Measurements from ENCODE around the gene KCNS1.

DNA sequence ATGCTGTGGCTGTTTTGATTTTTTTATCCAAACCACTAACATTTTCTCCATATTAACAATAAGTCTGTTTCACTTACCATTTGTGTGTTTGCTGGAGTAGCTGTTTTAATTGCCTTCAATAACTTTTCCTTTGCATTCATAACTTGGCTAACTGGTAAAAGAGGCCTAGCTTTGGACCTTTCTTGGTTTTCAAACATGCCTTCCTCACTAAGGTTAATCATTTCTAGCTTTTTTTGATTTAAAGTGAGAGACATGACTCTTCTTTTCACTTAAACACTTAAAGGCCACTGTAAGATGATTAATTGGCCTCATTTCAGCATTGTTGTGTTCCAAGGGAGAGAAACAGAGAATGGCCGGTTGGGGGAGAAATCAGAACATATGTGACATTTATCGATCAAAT lies 20.5 kb upstream of the KCNS1 start:
- TF ChIP-seq, protein P1, sequence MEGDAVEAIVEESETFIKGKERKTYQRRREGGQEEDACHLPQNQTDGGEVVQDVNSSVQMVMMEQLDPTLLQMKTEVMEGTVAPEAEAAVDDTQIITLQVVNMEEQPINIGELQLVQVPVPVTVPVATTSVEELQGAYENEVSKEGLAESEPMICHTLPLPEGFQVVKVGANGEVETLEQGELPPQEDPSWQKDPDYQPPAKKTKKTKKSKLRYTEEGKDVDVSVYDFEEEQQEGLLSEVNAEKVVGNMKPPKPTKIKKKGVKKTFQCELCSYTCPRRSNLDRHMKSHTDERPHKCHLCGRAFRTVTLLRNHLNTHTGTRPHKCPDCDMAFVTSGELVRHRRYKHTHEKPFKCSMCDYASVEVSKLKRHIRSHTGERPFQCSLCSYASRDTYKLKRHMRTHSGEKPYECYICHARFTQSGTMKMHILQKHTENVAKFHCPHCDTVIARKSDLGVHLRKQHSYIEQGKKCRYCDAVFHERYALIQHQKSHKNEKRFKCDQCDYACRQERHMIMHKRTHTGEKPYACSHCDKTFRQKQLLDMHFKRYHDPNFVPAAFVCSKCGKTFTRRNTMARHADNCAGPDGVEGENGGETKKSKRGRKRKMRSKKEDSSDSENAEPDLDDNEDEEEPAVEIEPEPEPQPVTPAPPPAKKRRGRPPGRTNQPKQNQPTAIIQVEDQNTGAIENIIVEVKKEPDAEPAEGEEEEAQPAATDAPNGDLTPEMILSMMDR (IDR thresholded peaks at IDR 0.05): no peak
- TF ChIP-seq, protein P2, sequence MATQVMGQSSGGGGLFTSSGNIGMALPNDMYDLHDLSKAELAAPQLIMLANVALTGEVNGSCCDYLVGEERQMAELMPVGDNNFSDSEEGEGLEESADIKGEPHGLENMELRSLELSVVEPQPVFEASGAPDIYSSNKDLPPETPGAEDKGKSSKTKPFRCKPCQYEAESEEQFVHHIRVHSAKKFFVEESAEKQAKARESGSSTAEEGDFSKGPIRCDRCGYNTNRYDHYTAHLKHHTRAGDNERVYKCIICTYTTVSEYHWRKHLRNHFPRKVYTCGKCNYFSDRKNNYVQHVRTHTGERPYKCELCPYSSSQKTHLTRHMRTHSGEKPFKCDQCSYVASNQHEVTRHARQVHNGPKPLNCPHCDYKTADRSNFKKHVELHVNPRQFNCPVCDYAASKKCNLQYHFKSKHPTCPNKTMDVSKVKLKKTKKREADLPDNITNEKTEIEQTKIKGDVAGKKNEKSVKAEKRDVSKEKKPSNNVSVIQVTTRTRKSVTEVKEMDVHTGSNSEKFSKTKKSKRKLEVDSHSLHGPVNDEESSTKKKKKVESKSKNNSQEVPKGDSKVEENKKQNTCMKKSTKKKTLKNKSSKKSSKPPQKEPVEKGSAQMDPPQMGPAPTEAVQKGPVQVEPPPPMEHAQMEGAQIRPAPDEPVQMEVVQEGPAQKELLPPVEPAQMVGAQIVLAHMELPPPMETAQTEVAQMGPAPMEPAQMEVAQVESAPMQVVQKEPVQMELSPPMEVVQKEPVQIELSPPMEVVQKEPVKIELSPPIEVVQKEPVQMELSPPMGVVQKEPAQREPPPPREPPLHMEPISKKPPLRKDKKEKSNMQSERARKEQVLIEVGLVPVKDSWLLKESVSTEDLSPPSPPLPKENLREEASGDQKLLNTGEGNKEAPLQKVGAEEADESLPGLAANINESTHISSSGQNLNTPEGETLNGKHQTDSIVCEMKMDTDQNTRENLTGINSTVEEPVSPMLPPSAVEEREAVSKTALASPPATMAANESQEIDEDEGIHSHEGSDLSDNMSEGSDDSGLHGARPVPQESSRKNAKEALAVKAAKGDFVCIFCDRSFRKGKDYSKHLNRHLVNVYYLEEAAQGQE (IDR thresholded peaks at IDR 0.05; ENCODE audit: insufficient read depth in 1 of 2, low read depth in 2 of 2, low read length in 1 of 2): no peak
- TF ChIP-seq TCF7L2 (IDR thresholded peaks at IDR 0.05; ENCODE audit: low read depth, low read length): no peak
- TF ChIP-seq POLR2AphosphoS5 (IDR thresholded peaks at IDR 0.05; ENCODE audit: low read depth, low read length): no peak
- TF ChIP-seq SIN3A (IDR thresholded peaks at IDR 0.05; ENCODE audit: borderline replicate concordance, insufficient read depth, low read depth, low read length): no peak

Data from Panc1 (cell line).